DMS53 treated with DMSO at 0.1 percent for 48 hours (cell line): ENCODE results near the gene ZNF365.

ENCODE experiments used
- DNase-seq: peaks from one replicate; lab custom pipeline; 2025; ENCODE audit not compliant: unreplicated experiment; lab: John Stamatoyannopoulos, UW

Gene ZNF365

DNA sequence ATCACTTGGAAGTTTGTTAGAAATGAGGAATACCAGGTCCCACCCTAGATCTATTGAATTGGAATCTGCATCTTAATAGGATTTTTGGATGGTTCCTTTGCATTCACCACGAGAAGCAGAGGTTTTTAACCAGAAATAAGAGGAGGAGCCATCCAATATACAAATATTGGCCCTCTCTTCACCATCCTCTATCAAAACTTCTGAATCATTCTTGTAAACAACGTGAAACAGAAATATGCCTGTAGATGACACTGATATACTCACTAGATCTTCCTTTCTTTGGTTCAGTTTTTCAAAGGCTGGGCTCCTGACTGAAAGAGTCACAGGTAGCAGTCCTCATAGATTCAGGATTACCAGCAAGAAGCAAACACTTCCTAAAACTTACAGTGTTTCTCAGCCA, 39.5 kb downstream of the ZNF365 start:
- DNase-seq = no peak

DNA sequence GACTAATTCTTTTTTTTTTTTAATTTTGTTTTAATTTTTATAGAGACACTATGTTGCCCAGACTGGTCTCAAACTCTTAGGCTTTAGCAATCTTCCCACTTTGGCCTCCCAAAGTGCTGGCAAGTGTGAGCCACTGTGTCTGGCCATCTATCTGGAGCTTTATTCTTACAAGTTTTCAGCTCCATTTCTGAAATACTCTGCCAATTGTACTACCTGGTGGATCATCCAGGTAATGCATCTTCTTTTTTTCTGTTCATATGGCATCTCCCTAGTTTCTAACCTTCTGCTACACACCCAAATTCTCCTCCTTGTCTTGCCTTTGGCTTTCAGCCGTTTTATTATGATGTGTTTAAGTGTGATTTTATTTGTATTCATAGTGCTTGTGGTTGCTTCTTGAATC, 40.2 kb downstream of the ZNF365 start:
- DNase-seq = no peak

GRCh38 chr10:62422068-62422590, 48.0 kb downstream of the ZNF365 start:
- DNase-seq = no peak

- no peak for DNase-seq
Observed at GRCh38 chr10:62424026-62424425, 49.9 kb downstream of the ZNF365 start.

DNA sequence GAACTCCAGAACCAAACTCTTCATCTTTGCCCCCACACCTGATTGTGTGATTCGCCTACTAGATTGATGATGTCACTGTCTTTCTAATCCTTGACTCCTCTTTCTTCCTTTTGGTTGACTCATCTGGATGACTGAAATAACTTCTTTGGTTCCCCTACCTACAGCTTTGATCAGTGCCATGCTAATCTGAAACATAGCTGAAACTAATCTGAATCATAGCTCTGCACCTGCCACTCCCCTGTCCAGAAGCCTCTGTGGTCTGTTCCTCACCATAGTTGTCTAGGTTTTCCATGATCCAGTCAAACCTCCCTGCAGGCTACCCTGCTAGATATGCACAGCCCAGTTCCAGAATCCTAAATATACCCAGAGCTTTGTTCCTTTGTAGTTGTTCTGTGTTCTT, 51.9 kb downstream of the ZNF365 start:
- DNase-seq = no peak

- DNase-seq = no peak
Observed at GRCh38 chr10:62426600-62426999, 52.4 kb downstream of the ZNF365 start.

DNA sequence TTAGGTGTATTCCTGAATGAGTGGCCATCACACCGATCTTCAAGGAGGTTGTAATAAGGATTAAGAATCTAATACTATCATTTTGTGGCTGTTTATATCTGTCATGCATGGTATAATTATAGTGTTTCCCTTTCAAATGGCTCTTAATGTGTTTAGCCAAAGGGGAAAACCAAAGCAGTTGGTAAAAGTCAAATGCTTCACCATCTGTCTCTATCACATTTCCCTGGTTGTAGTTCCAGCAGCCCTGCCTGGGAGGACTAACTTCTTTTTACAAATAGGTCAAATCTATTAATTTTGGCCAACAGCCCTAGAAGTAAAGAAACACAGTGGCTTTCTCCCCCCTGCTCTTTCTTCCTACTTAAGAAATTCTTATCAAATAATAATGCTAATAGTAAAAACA, 56.7 kb downstream of the ZNF365 start:
- no peak for DNase-seq

GRCh38 chr10:62433181-62433692, 59.1 kb downstream of the ZNF365 start:
- DNase-seq = no peak

GRCh38 chr10:62433901-62434300, 59.7 kb downstream of the ZNF365 start:
- DNase-seq = no peak

DNA sequence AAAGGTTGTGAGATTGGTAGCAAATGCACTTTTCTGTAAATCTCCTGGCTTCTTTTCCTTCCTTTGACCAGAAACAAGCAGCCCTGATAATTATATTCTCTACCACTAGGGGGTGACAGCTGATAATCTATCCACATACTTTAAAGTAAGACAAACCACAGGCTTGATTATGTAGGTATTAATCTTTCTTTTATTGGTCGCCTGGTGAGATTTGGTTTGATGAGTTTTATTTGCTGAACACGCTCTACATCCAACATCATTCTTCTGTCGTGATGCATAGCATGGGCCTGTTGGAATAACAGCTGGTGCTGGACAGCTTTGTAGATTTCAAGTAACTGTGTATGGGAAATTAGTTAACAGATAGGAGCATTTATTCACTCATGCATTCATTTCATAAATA, 63.5 kb downstream of the ZNF365 start:
- peak; percentile 32 for DNase-seq

GRCh38 chr10:62442006-62442405, 67.8 kb downstream of the ZNF365 start:
- DNase-seq = no peak

GRCh38 chr10:62442894-62443669, 68.9 kb downstream of the ZNF365 start:
- no peak for DNase-seq

DNA sequence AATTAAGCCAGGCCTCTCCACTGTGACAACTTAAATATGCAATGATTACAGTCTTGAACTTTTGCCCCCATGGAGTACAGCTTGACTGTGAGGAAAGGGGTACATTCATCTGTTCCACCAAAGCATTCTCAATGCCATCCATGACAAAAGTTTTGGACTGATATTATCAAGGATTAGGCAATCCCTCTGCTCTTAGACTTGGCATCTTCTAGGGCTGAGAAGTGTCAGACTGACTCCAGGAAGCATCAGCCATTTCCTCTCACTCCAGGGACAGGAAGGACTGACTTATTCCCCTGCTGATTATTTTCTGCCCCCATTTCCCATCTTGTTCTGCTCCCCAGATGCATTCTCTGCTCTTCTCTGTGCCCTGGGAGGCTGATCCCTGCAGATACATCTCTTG, 69.7 kb downstream of the ZNF365 start:
- no peak for DNase-seq

GRCh38 chr10:62446627-62447026, 72.5 kb downstream of the ZNF365 start:
- DNase-seq = no peak

DNA sequence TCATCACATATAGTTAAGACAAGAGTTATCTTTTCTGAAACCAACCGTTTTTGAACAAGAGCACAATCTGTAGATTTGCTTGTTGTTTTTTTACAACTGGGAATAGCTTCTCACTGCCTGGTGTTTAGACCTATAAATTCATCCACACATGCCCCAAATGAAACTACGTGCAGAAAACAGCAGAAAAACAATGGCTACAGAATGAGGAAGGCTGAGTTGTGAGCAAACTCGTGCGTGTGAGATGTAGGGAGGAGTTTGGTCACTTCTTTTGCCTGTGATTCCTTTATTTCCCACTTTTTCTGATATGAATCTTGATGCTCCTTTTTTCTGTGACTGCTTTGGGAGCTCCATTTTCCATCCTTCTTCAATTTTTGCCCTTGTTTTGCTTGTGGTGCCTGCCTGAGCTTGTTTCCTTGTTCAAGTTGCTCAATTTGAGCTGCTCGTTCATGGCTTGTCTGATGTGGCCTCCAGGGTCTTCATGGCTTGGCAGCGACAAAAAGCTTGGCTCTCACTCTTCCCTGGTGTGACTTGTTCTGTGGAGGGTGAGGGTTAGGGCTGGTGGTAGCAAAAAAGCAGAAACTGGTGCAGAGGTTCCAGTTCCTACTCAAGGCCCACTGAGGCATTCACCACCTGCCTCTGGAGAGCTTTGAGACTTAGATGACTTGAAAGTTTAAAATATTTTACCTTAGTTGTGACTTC, 76.9 kb downstream of the ZNF365 start:
- DNase-seq = no peak

GRCh38 chr10:62451611-62451975, 77.4 kb downstream of the ZNF365 start:
- no peak for DNase-seq
